ENCODE results near the gene RAB11FIP4. TPM values are rescaled to one million over a fixed set of nuclear protein-coding genes. Genes with fewer than 3 reads are reported as not detected.
A peak's percentile ranks its signal among the peaks of the same experiment; 100 is the strongest.

The RAB11FIP4 gene
- total and polyA plus RNA-seq, 7 experiments from 2014 or later: 16.1 to 82.4 (median 55.1) TPM

DNA sequence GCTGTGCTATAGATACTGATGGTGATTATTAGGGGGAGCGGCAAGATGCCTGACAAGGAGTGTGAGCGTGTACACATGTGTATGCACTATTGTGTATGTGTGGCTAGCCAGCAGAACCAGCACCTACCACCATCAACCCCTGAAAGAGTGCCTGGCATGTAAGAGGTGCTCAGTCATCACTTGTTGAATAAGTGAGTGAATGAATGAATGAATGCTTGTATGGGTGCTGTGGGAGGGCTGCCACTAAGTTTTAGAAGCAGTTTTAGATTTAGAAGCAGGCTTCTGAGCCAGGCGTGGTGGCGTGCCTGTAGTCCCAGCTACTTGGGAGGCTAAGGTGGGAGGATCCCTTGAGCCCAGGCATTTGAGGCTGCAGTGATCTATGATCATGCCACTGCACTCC, 37.0 kb downstream of the RAB11FIP4 start:
- peaks cover 5 to 14% (median 10%) of the 10 kb centered on the region in 7 donors for H3K4me1 Mint-ChIP-seq
- no peak for ATAC-seq
- peaks cover 8 to 11% of the 10 kb centered on the region in 2 donors for H3K4me1 ChIP-seq (ENCODE audit: control insufficient read depth in 2 of 2, insufficient read depth in 2 of 2, low read length in 2 of 2)
- H3K27me3 Mint-ChIP-seq: peaks cover 5 to 21% (median 15%) of the 10 kb centered on the region in 5 donors
- H3K4me3 Mint-ChIP-seq: no peak overlapping the region
- peaks cover 0 to under 1% (median 0%) of the 10 kb centered on the region in 3 experiments for H3K9me3 ChIP-seq (ENCODE audit: control insufficient read depth in 2 of 3, low read length in 3 of 3)
- no peak for DNase-seq
- no peaks in the 10 kb centered on the region for H3K27me3 ChIP-seq (ENCODE audit: control insufficient read depth in 2 of 2, insufficient read depth in 2 of 2, low read length in 2 of 2)
- ChIA-PET CTCF (interaction anchor here (1.0 kb wide), 1 partner anchor 10 kb away, joined by 3 read pairs; no protein-coding TSS in a partner anchor), POLR2A (no interaction called here)
- H3K4me3 ChIP-seq (ENCODE audit: low read length): no peak overlapping the region
- peaks cover 0 to 8% (median 0%) of the 10 kb centered on the region in 11 donors for H3K9me3 Mint-ChIP-seq
- intact Hi-C loops (cut with micrococcal nuclease): no loop called here
- H3K27ac Mint-ChIP-seq: no peak overlapping the region
- H3K36me3 Mint-ChIP-seq: peaks cover 0 to 4% (median under 1%) of the 10 kb centered on the region in 5 donors
- H3K36me3 ChIP-seq (ENCODE audit: control insufficient read depth in 2 of 3, insufficient read depth in 3 of 3, low read length in 3 of 3): no peaks in the 10 kb centered on the region
- no peak overlapping the region for H3K27ac ChIP-seq (ENCODE audit: low read depth, low read length)

DNA sequence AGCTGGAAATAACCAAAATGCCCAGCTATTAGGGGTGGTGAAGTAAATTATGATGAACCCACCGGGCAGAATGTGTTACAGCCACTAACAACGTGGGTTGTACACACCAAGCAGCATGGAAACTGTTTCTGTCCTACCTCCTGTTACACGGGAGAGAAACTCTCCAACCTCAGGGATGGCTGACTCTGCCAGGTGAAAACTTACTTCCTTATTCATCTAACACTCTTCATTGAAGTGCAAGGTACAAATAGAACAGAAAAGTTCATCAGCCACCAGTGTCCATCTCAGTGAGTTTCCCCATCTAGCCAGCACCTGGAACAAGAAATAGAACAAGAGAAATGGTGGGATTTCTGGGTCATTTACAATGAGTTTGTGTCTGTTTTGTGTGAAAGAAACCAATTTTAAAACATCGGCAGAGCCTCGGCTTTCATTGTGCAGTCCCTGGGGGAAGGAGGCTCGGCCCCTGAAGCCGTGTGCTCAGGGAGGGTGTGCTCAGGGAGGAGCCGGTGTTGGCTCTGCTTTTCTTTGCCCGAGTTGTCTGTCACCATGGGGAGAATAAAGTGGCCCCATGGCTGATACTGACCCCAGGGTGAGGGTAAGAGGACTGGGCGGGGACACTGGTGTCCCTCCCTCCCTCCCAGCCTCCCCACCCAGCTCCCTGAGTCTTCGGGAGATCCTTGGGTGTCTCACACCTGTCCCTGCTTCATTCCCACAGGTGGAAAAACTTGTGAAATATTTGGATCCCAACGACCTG, 39.8 kb downstream of the RAB11FIP4 start:
- H3K27ac ChIP-seq (ENCODE audit: low read depth, low read length): no peak overlapping the region
- H3K9me3 ChIP-seq (ENCODE audit: control insufficient read depth in 2 of 3, low read length in 3 of 3): no peaks in the 10 kb centered on the region
- H3K4me1 ChIP-seq (ENCODE audit: control insufficient read depth in 2 of 2, insufficient read depth in 2 of 2, low read length in 2 of 2): peaks cover 10 to 13% of the 10 kb centered on the region in 2 donors
- CTCF ChIA-PET: interaction anchor here (0.9 kb wide), 1 partner anchor 92 kb away, joined by 3 read pairs; no protein-coding TSS in a partner anchor
- DNase-seq: no peak
- H3K9me3 Mint-ChIP-seq: peaks cover 0 to 3% (median 0%) of the 10 kb centered on the region in 11 donors
- POLR2A ChIA-PET: no interaction called here
- no peak overlapping the region for H3K27ac Mint-ChIP-seq
- ATAC-seq: no peak
- H3K4me3 Mint-ChIP-seq: no peak overlapping the region
- H3K4me3 ChIP-seq (ENCODE audit: low read length): no peak overlapping the region
- no peaks in the 10 kb centered on the region for H3K27me3 ChIP-seq (ENCODE audit: control insufficient read depth in 2 of 2, insufficient read depth in 2 of 2, low read length in 2 of 2)
- peaks cover 5 to 20% (median 18%) of the 10 kb centered on the region in 7 donors for H3K4me1 Mint-ChIP-seq
- peaks cover 5 to 31% (median 10%) of the 10 kb centered on the region in 5 donors for H3K27me3 Mint-ChIP-seq
- no peaks in the 10 kb centered on the region for H3K36me3 Mint-ChIP-seq
- H3K36me3 ChIP-seq (ENCODE audit: control insufficient read depth in 2 of 3, insufficient read depth in 3 of 3, low read length in 3 of 3): no peaks in the 10 kb centered on the region
- intact Hi-C loops (cut with micrococcal nuclease): no loop called here

DNA sequence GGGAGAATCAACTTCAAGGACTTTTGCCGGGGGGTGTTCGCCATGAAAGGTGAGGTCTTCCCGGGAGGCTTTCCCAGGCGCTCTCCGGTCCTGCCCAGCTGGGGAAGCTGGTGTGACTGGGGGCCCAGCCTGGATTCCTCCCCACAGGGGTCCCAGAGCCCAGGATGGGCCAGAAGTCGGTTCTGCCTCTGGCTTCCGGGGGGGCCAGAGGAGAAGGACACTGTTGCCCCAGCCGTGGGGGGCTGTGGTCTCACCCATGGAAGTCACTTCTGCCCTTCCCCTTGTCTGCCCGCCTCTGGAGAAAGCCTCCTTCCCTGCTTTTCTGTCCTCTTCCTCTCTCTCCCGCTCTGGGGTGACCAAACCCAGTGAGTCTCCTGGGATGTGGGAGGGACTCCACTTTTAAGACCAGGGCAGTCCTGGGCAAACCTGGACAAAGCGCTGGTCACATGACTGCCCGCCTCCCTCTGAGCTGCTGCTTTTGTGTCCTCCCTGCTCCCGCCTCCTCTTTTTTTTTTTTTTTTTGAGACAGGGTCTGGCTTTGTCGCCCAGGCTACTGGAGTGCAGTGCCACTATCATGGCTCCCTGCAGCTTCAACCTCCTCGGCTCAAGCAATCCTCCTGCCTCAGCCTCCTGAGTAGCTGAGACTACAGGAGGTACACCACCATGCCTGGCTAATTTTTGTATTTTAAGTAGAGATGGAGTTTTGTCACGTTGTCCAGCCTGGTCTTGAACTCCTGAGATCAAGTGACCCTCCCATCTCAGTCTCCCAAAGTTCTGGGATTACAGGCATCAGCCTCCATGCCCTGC, 40.6 kb downstream of the RAB11FIP4 start:
- ChIA-PET CTCF (no interaction called here), POLR2A (interaction anchor here (0.9 kb wide), 1 partner anchor 56 kb away, joined by 3 read pairs; no protein-coding TSS in a partner anchor)
- no peak overlapping the region for H3K4me3 Mint-ChIP-seq
- H3K4me1 ChIP-seq (ENCODE audit: control insufficient read depth in 2 of 2, insufficient read depth in 2 of 2, low read length in 2 of 2): peaks cover 10 to 13% of the 10 kb centered on the region in 2 donors
- no peak for DNase-seq
- H3K4me1 Mint-ChIP-seq: peaks cover 5 to 20% (median 18%) of the 10 kb centered on the region in 7 donors
- no peak for ATAC-seq
- H3K9me3 Mint-ChIP-seq: peaks cover 0 to 3% (median 0%) of the 10 kb centered on the region in 11 donors
- H3K36me3 ChIP-seq (ENCODE audit: control insufficient read depth in 2 of 3, insufficient read depth in 3 of 3, low read length in 3 of 3): no peaks in the 10 kb centered on the region
- peaks cover 5 to 31% (median 10%) of the 10 kb centered on the region in 5 donors for H3K27me3 Mint-ChIP-seq
- no peaks in the 10 kb centered on the region for H3K27me3 ChIP-seq (ENCODE audit: control insufficient read depth in 2 of 2, insufficient read depth in 2 of 2, low read length in 2 of 2)
- H3K27ac ChIP-seq (ENCODE audit: low read depth, low read length): no peak overlapping the region
- H3K36me3 Mint-ChIP-seq: no peaks in the 10 kb centered on the region
- no peak overlapping the region for H3K4me3 ChIP-seq (ENCODE audit: low read length)
- no peak overlapping the region for H3K27ac Mint-ChIP-seq
- H3K9me3 ChIP-seq (ENCODE audit: control insufficient read depth in 2 of 3, low read length in 3 of 3): no peaks in the 10 kb centered on the region
- intact Hi-C loops (cut with micrococcal nuclease): no loop called here

GRCh38 chr17:31433091-31433790, 41.8 kb downstream of the RAB11FIP4 start:
- H3K4me3 Mint-ChIP-seq: peak overlapping the region in 9 of 10 donors; percentile 30 to 81 (median 62)
- peaks cover 5 to 31% (median 9%) of the 10 kb centered on the region in 5 donors for H3K27me3 Mint-ChIP-seq
- Histone ChIP-seq H3K27ac (ENCODE audit: low read depth, low read length) (no peak overlapping the region), H3K27me3 (ENCODE audit: control insufficient read depth in 2 of 2, insufficient read depth in 2 of 2, low read length in 2 of 2) (no peaks in the 10 kb centered on the region), H3K4me1 (ENCODE audit: control insufficient read depth in 2 of 2, insufficient read depth in 2 of 2, low read length in 2 of 2) (peaks cover 10 to 13% of the 10 kb centered on the region in 2 donors), H3K36me3 (ENCODE audit: control insufficient read depth in 2 of 3, insufficient read depth in 3 of 3, low read length in 3 of 3) (no peaks in the 10 kb centered on the region), H3K9me3 (ENCODE audit: control insufficient read depth in 2 of 3, low read length in 3 of 3) (no peaks in the 10 kb centered on the region), H3K4me3 (ENCODE audit: low read length) (no peak overlapping the region)
- no peaks in the 10 kb centered on the region for H3K36me3 Mint-ChIP-seq
- ATAC-seq: peak; percentile 84
- H3K4me1 Mint-ChIP-seq: peaks cover 5 to 23% (median 18%) of the 10 kb centered on the region in 7 donors
- H3K27ac Mint-ChIP-seq: peak overlapping the region in 1 of 9 donors; percentile 52
- peaks cover 0 to 3% (median 0%) of the 10 kb centered on the region in 11 donors for H3K9me3 Mint-ChIP-seq
- intact Hi-C loops (cut with micrococcal nuclease): no loop called here
- POLR2A ChIA-PET: interaction anchor here (0.9 kb wide), 1 partner anchor 55 kb away, joined by 3 read pairs; no protein-coding TSS in a partner anchor
- CTCF ChIA-PET: interaction anchor here (0.6 kb wide), 1 partner anchor 11 kb away, joined by 3 read pairs; no protein-coding TSS in a partner anchor
- peak in 8 of 9 donors; percentile 12 to 50 (median 38) for DNase-seq

- Mint-ChIP-seq H3K4me1 (peaks cover 5 to 23% (median 18%) of the 10 kb centered on the region in 7 donors), H3K9me3 (peaks cover 0 to 3% (median 0%) of the 10 kb centered on the region in 11 donors), H3K27ac (no peak overlapping the region), H3K27me3 (peaks cover 0 to 30% (median 9%) of the 10 kb centered on the region in 5 donors), H3K4me3 (peak overlapping the region in 4 of 10 donors; percentile 0 to 61 (median 26)), H3K36me3 (no peaks in the 10 kb centered on the region)
- Histone ChIP-seq H3K36me3 (ENCODE audit: control insufficient read depth in 2 of 3, insufficient read depth in 3 of 3, low read length in 3 of 3) (no peaks in the 10 kb centered on the region), H3K4me1 (ENCODE audit: control insufficient read depth in 2 of 2, insufficient read depth in 2 of 2, low read length in 2 of 2) (peaks cover 10 to 13% of the 10 kb centered on the region in 2 donors), H3K27ac (ENCODE audit: low read depth, low read length) (no peak overlapping the region), H3K4me3 (ENCODE audit: low read length) (no peak overlapping the region), H3K27me3 (ENCODE audit: control insufficient read depth in 2 of 2, insufficient read depth in 2 of 2, low read length in 2 of 2) (no peaks in the 10 kb centered on the region), H3K9me3 (ENCODE audit: control insufficient read depth in 2 of 3, low read length in 3 of 3) (no peaks in the 10 kb centered on the region)
- ChIA-PET POLR2A (no interaction called here), CTCF (interaction anchor here (0.6 to 1.9 kb wide), 4 partner anchors 12 to 159 kb away, joined by 3 to 12 read pairs (median 4); no protein-coding TSS in a partner anchor)
- ATAC-seq (no peak), DNase-seq (no peak)
- intact Hi-C loops (cut with micrococcal nuclease): no loop called here
These were observed 42.6 kb downstream of the RAB11FIP4 start for GRCh38 chr17:31433811-31434726.
